Stimulated activated CD4-positive, alpha-beta T cell treated with anti-CD3 and anti-CD28 coated beads, TNF-alpha, amount 100 ng/mL, for 1 hour (primary cell): ENCODE results near the gene MSS51.
A peak's percentile ranks its signal among the peaks of the same experiment; 100 is the strongest.
"Not testable (repeated sequence)": the region's sequence is repeated elsewhere in the genome, so short reads cannot be mapped to it uniquely, and the experiment has no call there.

Experiments used
- DNase-seq, 3 donors: peaks; one replicate each; pipeline ENCODE4 v3.0.0-alpha.2; 2020; ENCODE audit warnings: low read depth in 3 of 3, low spot score in 1 of 3

Gene MSS51

GRCh38 chr10:73414230-73414945 is 19.0 kb downstream of the MSS51 start:
- DNase-seq = no peak

GRCh38 chr10:73413528-73414229 is 19.7 kb downstream of the MSS51 start, which contains the start of gene ANXA7:
ANXA7 (minus strand) TSS chr10:73414058; CDS start chr10:73400856, 13,202 bp downstream.
- DNase-seq = peak; percentile 74 to 96 (median 79)

GRCh38 chr10:73413108-73413527 is 20.2 kb downstream of the MSS51 start:
- DNase-seq = peak in 2 of 3 donors; percentile 2 to 11

- no peak for DNase-seq
Measured at GRCh38 chr10:73410897-73411296, 22.5 kb downstream of the MSS51 start.

GRCh38 chr10:73408978-73409521 is 24.3 kb downstream of the MSS51 start:
- no peak for DNase-seq

- DNase-seq = no peak
Measured at GRCh38 chr10:73408061-73408460, 25.3 kb downstream of the MSS51 start.

GRCh38 chr10:73407495-73407894 is 25.9 kb downstream of the MSS51 start:
- DNase-seq = no peak

GRCh38 chr10:73406846-73407245 is 26.5 kb downstream of the MSS51 start:
- DNase-seq = no peak

- no peak for DNase-seq
Measured at GRCh38 chr10:73405556-73405955, 27.8 kb downstream of the MSS51 start.

GRCh38 chr10:73404690-73405089 is 28.7 kb downstream of the MSS51 start:
- DNase-seq = no peak

GRCh38 chr10:73401636-73402035 is 31.7 kb downstream of the MSS51 start:
- no peak for DNase-seq

GRCh38 chr10:73399063-73399462 is 34.3 kb downstream of the MSS51 start:
- DNase-seq = no peak

- DNase-seq = no peak
Measured at GRCh38 chr10:73398024-73398423, 35.3 kb downstream of the MSS51 start.

- DNase-seq = not testable (repeated sequence)
Measured at GRCh38 chr10:73394325-73394724, 39.0 kb downstream of the MSS51 start.

GRCh38 chr10:73388228-73388627 is 45.1 kb downstream of the MSS51 start:
- DNase-seq = no peak

GRCh38 chr10:73386583-73386982 is 46.8 kb downstream of the MSS51 start:
- DNase-seq = no peak

GRCh38 chr10:73379064-73379748 is 54.2 kb downstream of the MSS51 start:
- DNase-seq = no peak

- no peak for DNase-seq
Measured at GRCh38 chr10:73376679-73377078, 56.7 kb downstream of the MSS51 start.
